ENCODE results near the gene TEX22.
"Not testable (repeated sequence)": the region's sequence is repeated elsewhere in the genome, so short reads cannot be mapped to it uniquely, and the experiment has no call there.

TEX22 gene, protein sequence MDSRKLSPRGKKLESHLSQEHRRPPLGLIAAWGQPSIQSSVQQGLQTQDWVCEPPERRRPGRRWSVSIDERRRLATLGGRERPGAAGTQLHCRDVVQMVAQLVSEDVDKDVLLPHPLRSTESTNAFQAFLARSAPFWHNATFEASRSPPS

DNA sequence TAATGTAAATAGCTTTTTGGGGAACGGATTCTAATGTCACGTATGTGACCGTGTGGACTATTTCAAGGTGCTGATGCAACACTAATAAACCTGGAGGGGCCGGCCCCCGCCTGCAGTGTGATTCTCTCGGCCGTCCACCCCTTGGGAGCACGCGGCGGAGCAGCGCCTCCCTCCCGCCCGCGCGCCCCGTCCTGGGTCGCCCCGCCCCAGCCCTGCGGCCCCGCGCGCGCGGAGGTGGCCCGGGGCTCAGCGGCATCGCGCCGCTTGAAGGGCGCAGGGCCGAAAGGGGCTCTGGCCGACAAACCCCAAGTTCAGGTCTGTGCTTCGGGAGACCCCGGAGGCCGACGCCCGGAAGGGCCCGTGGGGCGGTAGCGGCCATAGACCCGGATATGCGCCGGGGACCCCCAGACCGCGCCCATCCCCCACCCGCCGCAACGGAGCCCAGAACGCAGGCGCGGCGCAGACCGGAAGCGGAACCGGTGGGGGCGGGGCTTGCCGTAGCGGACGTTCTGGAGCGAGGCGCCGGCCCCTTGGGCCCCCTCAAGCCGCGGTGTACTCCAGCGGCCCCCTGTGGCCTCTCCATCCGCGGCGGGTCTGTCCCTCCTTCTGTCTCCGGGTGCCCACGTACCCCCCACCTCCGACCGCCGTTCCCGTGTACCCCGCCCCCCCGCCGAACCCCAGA lies at the start of gene TEX22:
TEX22 (plus strand) TSS at position 495 of the 682 bp plus-strand sequence. CDS start 803 bp downstream, outside the sequence.
- DNase-seq = peak; percentile 94

GRCh38 chr14:105348945-105349699 lies 49.2 kb upstream of the TEX22 start:
- no peak for DNase-seq

- DNase-seq = no peak
These were observed 48.3 kb upstream of the TEX22 start for GRCh38 chr14:105349992-105350391.

- DNase-seq = no peak
These were observed 47.7 kb upstream of the TEX22 start for GRCh38 chr14:105350450-105351244.

- DNase-seq = no peak
These were observed 46.9 kb upstream of the TEX22 start for GRCh38 chr14:105351410-105351809.

- DNase-seq = peak; percentile 81
These were observed 46.2 kb upstream of the TEX22 start for GRCh38 chr14:105351920-105352851.

GRCh38 chr14:105353136-105353535 lies 45.2 kb upstream of the TEX22 start:
- no peak for DNase-seq

GRCh38 chr14:105354541-105354940 lies 43.8 kb upstream of the TEX22 start:
- DNase-seq = no peak

DNA sequence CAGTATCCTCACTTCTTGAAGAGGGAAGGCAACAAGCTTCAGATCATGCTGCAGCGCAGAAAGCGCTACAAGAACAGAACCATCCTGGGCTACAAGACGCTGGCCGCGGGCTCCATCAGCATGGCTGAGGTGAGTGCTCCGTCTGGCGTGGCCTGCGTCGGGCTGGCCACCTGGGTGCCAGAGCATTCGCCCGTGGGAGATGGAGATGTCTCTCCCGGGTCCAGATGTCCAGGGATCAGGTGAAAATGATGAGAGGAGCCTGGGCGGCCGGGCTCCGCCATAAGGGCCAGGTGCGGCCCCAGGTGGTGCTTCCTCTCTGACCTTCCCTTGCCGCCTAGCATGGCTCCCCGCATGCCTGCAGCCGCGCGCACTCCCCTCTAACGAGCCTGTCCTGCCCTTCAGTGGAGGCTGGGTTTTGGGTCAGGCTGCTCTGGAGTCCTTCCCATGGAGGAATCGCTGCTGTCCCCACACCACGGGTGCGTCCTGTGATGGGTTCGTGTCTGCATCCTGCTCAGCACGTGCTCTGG lies 43.2 kb upstream of the TEX22 start:
- no peak for DNase-seq

DNA sequence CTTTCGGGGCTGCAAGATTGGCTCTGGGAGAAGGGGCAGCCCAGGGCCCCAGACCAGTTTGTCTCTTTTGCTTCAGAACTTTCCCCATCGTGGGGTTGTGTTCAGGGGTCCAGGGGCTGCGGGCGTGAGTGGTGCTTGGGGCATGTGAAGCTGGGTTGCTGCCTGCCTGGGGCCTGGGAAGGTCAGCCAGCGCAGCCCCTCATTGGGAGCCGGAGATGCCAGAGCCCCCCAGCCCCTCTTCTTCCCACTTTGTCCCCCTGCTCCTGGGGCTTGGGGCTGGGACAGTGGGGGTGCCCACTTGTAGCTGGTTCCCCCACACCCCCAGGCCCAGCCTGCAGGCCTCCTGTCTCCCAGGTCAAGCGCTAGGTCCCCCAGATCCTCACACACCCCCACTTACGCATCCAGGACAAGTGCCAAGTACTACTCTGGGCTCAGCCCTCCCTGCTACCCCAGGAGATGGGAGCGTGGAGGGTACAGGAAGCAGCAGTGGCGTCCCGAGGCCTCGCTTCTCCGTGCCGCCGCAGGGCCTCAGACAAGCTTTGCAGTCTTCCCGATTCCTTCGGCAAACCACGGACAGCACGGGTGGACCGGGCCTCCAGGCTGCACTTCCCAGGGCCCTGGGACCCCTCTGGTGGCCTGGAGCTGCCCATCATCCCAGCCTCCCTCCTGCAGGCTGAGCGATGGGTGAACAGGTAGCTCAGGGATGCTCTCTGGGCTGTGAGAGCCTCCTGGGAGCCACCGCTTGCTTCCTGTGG lies 42.3 kb upstream of the TEX22 start:
- DNase-seq = no peak

DNA sequence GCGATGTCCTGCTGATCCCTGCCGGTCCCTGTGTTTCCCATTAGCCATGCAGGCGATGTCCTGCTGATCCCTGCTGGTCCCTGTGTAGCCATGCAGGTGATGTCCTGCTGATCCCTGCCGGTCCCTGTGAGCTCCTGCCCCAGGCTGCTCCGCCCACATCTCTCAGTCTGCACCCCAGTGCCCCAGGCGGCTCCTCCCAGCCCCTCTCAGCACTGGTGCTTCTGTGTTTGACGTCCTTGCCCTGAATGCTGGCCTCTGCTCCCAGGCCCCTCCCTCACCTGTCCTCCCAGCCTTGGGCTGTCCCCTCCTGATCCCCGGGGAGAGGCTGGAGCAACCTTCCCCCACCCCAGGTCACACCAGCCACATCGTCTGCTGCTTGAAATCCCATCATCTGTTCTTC lies 41.4 kb upstream of the TEX22 start:
- no peak for DNase-seq

DNA sequence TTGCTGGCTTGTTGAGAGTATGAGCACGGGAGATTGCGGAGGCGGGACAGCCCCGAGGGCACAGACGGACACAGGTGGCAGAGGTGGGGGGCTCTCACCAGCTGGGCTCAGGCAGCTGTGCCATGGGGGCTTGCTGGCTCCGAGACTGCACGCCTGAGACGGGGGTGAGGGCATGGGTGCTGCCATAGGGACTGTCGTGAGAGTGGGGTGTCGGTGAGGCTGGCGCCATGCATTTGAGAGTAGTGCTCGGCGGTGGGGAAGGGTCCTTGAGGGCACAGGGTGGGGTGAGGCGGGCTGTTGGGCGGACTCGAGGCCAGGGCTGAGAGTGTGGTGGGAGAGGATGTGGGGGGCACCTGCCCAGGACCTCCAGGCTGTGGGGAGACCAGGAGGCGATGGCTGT lies 40.7 kb upstream of the TEX22 start:
- no peak for DNase-seq

GRCh38 chr14:105358140-105358846 lies 40.0 kb upstream of the TEX22 start:
- no peak for DNase-seq

DNA sequence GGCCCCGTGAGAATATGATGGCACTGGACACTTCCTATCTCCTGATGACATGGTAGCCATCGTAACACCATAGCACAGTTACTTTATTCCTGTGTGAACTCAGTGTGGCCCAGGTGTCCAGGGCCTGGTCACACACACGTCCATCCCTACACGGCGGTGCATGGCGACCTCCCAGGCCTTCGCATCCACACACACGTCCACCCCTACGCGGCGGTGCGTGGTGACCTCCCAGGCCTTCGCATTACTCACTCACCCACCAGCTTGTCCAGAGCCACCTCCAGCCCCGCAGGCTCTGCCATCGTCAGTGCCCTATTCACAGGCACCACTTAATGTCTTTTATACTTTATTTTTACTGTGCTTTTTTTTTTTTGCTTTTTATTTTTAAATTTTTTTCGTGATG lies 39.4 kb upstream of the TEX22 start:
- DNase-seq = no peak

- DNase-seq = not testable (repeated sequence)
These were observed 36.9 kb upstream of the TEX22 start for GRCh38 chr14:105361412-105361811.

GRCh38 chr14:105363847-105364708 lies 34.3 kb upstream of the TEX22 start:
- DNase-seq = no peak

DNA sequence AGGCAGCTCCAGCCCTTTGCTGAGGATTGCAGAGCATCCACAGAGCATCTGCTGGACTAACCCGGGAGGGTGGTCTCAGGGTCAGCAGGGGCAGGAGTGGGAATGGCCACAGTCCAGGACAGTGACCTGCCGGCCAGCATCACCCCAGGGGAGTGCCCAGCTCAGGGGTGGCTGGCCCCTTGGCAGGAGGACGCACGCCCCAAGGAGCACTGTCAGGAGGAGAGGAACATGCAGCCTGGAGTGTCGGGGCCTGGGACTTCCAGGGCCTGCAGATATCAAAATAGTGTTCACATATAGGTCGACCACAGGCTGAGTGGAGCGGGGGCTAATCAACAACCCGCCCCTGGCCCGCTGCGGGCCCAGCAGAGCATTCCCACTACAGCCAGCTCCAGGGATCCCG lies 33.2 kb upstream of the TEX22 start:
- DNase-seq = no peak

- no peak for DNase-seq
These were observed 32.7 kb upstream of the TEX22 start for GRCh38 chr14:105365681-105366080.

- no peak for DNase-seq
These were observed 31.8 kb upstream of the TEX22 start for GRCh38 chr14:105366386-105367074.
